A549 (cell line): ENCODE results near the gene COG7. TPM values are rescaled to one million over a fixed set of nuclear protein-coding genes. Genes with fewer than 3 reads are reported as not detected.

Experiments used
- ATAC-seq, 2 experiments: fragments of 200-7000 bp in 1 of 2; fragments of >200 bp in 1 of 2; cut with Nextera tagmentation in 1 of 2; cut with Tn5 transposase in 1 of 2; 3 replicates each; pipeline versions ENCODE4 v1.8.0 to v1.9.1; 2018 to 2020; ENCODE audit warnings: mild to moderate bottlenecking in 1 of 2, moderate library complexity in 1 of 2
- CTCF ChIA-PET: fragments of 300-600 bp; sonication (Branson Sonifier 250); formaldehyde crosslinking; extraction: SDS; loops from one replicate; lab custom pipeline; 2021; ENCODE audit warnings: antibody characterized with exemption, inconsistent platforms; lab: Yijun Ruan, JAX
- POLR2A ChIA-PET: fragments of 350-600 bp; formaldehyde crosslinking; extraction: SDS; loops from one replicate; lab custom pipeline; 2021; ENCODE audit warnings: antibody characterized with exemption, inconsistent platforms; lab: Yijun Ruan, JAX
- DNase-seq, 2 experiments: peaks; one replicate each; pipeline versions ENCODE4 v3.0.0 to v3.0.0-alpha.2; 2011 to 2016; ENCODE audit warnings: low read depth in 1 of 2, low spot score in 1 of 2
- FAIRE-seq: peaks from 2 replicates; lab custom pipeline; 2011; peaks lifted over from hg19 to GRCh38; lab: Jason Lieb, UNC
- H3K27ac ChIP-seq, 2 experiments: fragments of >200 bp; sonication (Bioruptor Twin); formaldehyde crosslinking; 3 replicates each; pipeline ENCODE4 v1.5.1; 2016 to 2017
- H3K4me1 ChIP-seq: fragments of >200 bp; sonication (Bioruptor Twin); formaldehyde crosslinking; 3 replicates; pipeline ENCODE4 v1.6.1; 2016
- H3K4me2 ChIP-seq: fragments of >200 bp; sonication (Bioruptor Twin); formaldehyde crosslinking; 3 replicates; pipeline ENCODE4 v1.6.1; 2016
- H3K4me3 ChIP-seq: fragments of >200 bp; sonication (Bioruptor Twin); formaldehyde crosslinking; 3 replicates; pipeline ENCODE4 v1.5.1; 2016
- H3K9me3 ChIP-seq: fragments of >200 bp; sonication (Bioruptor Twin); formaldehyde crosslinking; 3 replicates; pipeline ENCODE4 v1.6.1; 2016
- BHLHE40 ChIP-seq: IDR thresholded peaks from 2 replicates; pipeline ENCODE4 v1.6.1; 2012; ENCODE audit warnings: low read depth, low read length, inconsistent platforms
- CBX2 ChIP-seq: fragments of 200-600 bp; sonication (generic); IDR thresholded peaks from 2 replicates; pipeline ENCODE4 v1.6.1; 2016; ENCODE audit warnings: low read depth, mild to moderate bottlenecking, borderline replicate concordance
- CBX8 ChIP-seq: fragments of 200-600 bp; sonication (generic); IDR thresholded peaks from 2 replicates; pipeline ENCODE4 v1.6.1; 2016
- CHD2 ChIP-seq: fragments of 150-350 bp; IDR thresholded peaks from 2 replicates; pipeline ENCODE4 v1.6.1; 2014; ENCODE audit warnings: low read length; ENCODE audit not compliant: partially characterized antibody
- CHD4 ChIP-seq: fragments of 200-600 bp; sonication (generic); IDR thresholded peaks from 2 replicates; pipeline ENCODE4 v1.6.1; 2016; ENCODE audit warnings: antibody characterized with exemption, mild to moderate bottlenecking, borderline replicate concordance
- CTCF ChIP-seq: fragments of >200 bp; sonication (Bioruptor Twin); formaldehyde crosslinking; IDR thresholded peaks from 3 replicates; pipeline ENCODE4 v1.5.1; 2016
- E2F6 ChIP-seq: IDR thresholded peaks from 2 replicates; pipeline ENCODE4 v1.6.1; 2012; ENCODE audit warnings: low read depth, borderline replicate concordance
- ELK1 ChIP-seq: fragments of 150-350 bp; IDR thresholded peaks from 2 replicates; pipeline ENCODE4 v1.6.1; 2014; ENCODE audit warnings: low read depth, mild to moderate bottlenecking, low read length
- EP300 ChIP-seq, 2 experiments: fragments of >200 bp; sonication (Bioruptor Twin); formaldehyde crosslinking; IDR thresholded peaks; 2 replicates in 1 of 2; 3 replicates in 1 of 2; pipeline ENCODE4 v1.6.1; 2016 to 2017
- FOXS1 ChIP-seq: fragments of 250-450 bp; sonication (Bioruptor Pico); IDR thresholded peaks from 2 replicates; pipeline ENCODE4 v1.5.0; 2020; ENCODE audit warnings: mild to moderate bottlenecking, moderate library complexity
- HEYL ChIP-seq: fragments of 250-450 bp; sonication (Bioruptor Pico); IDR thresholded peaks from 2 replicates; pipeline ENCODE4 v1.8.0; 2021; ENCODE audit warnings: mild to moderate bottlenecking, moderate library complexity
- HOXA7 ChIP-seq: fragments of 250-450 bp; sonication (Bioruptor Pico); IDR thresholded peaks from 2 replicates; pipeline ENCODE4 v1.5.0; 2020; ENCODE audit warnings: mild to moderate bottlenecking, moderate library complexity
- KDM5A ChIP-seq: fragments of 200-600 bp; sonication (generic); IDR thresholded peaks from 2 replicates; pipeline ENCODE4 v1.6.1; 2016; ENCODE audit warnings: antibody characterized with exemption, mild to moderate bottlenecking
- MAX ChIP-seq: IDR thresholded peaks from 2 replicates; pipeline ENCODE4 v1.6.1; 2012
- MAZ ChIP-seq: fragments of 150-350 bp; IDR thresholded peaks from 2 replicates; pipeline ENCODE4 v1.6.1; 2014; ENCODE audit warnings: antibody characterized with exemption, low read depth, low read length, borderline replicate concordance
- MYC ChIP-seq: IDR thresholded peaks from 2 replicates; pipeline ENCODE4 v1.6.1; 2012; ENCODE audit warnings: mild to moderate bottlenecking, inconsistent platforms, low read length, improper control_type of control experiment, borderline replicate concordance
- NR3C1 ChIP-seq: fragments of >200 bp; sonication (Bioruptor Twin); formaldehyde crosslinking; IDR thresholded peaks from 3 replicates; pipeline ENCODE4 v1.6.1; 2017
- POLR2AphosphoS2 ChIP-seq: conservative IDR thresholded peaks from 2 replicates; pipeline ENCODE4 v1.6.1; 2012; ENCODE audit warnings: low read length, improper control_type of control experiment, inconsistent platforms
- RAD21 ChIP-seq, 2 experiments: fragments of >200 bp in 1 of 2; sonication (Bioruptor Twin) in 1 of 2; formaldehyde crosslinking in 1 of 2; IDR thresholded peaks in 1 of 2; conservative IDR thresholded peaks in 1 of 2; 2 replicates in 1 of 2; 3 replicates in 1 of 2; pipeline ENCODE4 v1.6.1; 2012 to 2018; ENCODE audit warnings: inconsistent platforms in 1 of 2
- RARB ChIP-seq: fragments of 250-450 bp; sonication (Bioruptor Pico); IDR thresholded peaks from 2 replicates; pipeline ENCODE4 v1.8.0; 2021; ENCODE audit warnings: mild to moderate bottlenecking, moderate library complexity
- REST ChIP-seq: fragments of 200-600 bp; sonication (generic); IDR thresholded peaks from 2 replicates; pipeline ENCODE4 v1.6.1; 2016; ENCODE audit warnings: antibody characterized with exemption, mild to moderate bottlenecking, moderate library complexity
- RNF2 ChIP-seq: fragments of 200-600 bp; sonication (generic); IDR thresholded peaks from 2 replicates; pipeline ENCODE4 v1.6.1; 2016; ENCODE audit warnings: low read depth, mild to moderate bottlenecking, antibody characterized with exemption, moderate library complexity, borderline replicate concordance
- TFCP2L1 ChIP-seq: fragments of 250-450 bp; sonication (Bioruptor Pico); IDR thresholded peaks from 2 replicates; pipeline ENCODE4 v1.5.0; 2021; ENCODE audit warnings: mild to moderate bottlenecking
- TP53 ChIP-seq: fragments of 250-450 bp; sonication (Bioruptor Pico); IDR thresholded peaks from 2 replicates; pipeline ENCODE4 v1.5.0; 2021; ENCODE audit warnings: mild to moderate bottlenecking, moderate library complexity
- ZC3H11A ChIP-seq: fragments of 450-650 bp; IDR thresholded peaks from 2 replicates; pipeline ENCODE4 v1.6.1; 2014; ENCODE audit warnings: antibody characterized with exemption, mild to moderate bottlenecking
- WGBS: methylation state at CpG from one replicate; pipeline ENCODE4 v1.1.6; 2017; ENCODE audit errors: missing lambda C conversion rate; 5-methylcytosine and 5-hydroxymethylcytosine counted together
- polyA plus RNA-seq, 4 experiments: library from polyadenylated mRNA; depleted of rRNA in 3 of 4; stranded (reverse); fragments of >200 nt; fragmentation: RNase III in 1 of 4; extraction: RNeasy Plus Mini Kit Qiagen cat#74134 plus additional on column Dnase treatment in 1 of 4; gene quantifications; 2 replicates in 3 of 4; 3 replicates in 1 of 4; pipeline ENCODE4 v1.2.3, GENCODE V29; 2011 to 2017

Gene COG7
- polyA plus RNA-seq, 2 of the 4 experiments (the other 2 are of a cell fraction) = 11.3 to 18.5 TPM

- ChIA-PET CTCF (interaction anchor here (0.5 to 2.2 kb wide), 2 partner anchors 10 to 312 kb away, joined by 3 to 5 read pairs; no protein-coding TSS in a partner anchor), POLR2A (no interaction called here)
- DNase-seq (no peak), FAIRE-seq (no peak), ATAC-seq (no peak)
- H3K27ac ChIP-seq = no peak overlapping the region
- no peaks in the 10 kb centered on the region for H3K9me3 ChIP-seq
- H3K4me3 ChIP-seq = no peak overlapping the region
- no peak for TF ChIP-seq KDM5A
- no peak for TF ChIP-seq E2F6
- no peak for TF ChIP-seq RARB (CRISPR knock-in tag)
- TF ChIP-seq CBX2 = no peak
- TF ChIP-seq CHD2 = no peak
- no peak for TF ChIP-seq RAD21 (conservative IDR thresholded peaks at IDR 0.05 in 1 of 2, IDR thresholded peaks at IDR 0.05 in 1 of 2)
- no peak for TF ChIP-seq BHLHE40
- no peak for TF ChIP-seq TFCP2L1
- no peak for TF ChIP-seq MAX
- H3K4me1 ChIP-seq = peaks cover 25% of the 10 kb centered on the region
- no peak overlapping the region for H3K4me2 ChIP-seq
- WGBS = 89% methylated on average over 11 of the region's 11 CpGs
Observed at GRCh38 chr16:23494188-23494587, 41.2 kb upstream of the COG7 start.

- DNase-seq = no peak
- ChIA-PET POLR2A (no interaction called here), CTCF (interaction anchor here (1.5 to 2.2 kb wide), 4 partner anchors 13 to 309 kb away, joined by 3 to 6 read pairs (median 6); partner anchors contain the start of gene SCNN1G)
- Histone ChIP-seq H3K4me1 (peaks cover 14% of the 10 kb centered on the region), H3K4me3 (no peak overlapping the region), H3K4me2 (peak overlapping the region; percentile 36; the same call in 2 of the 3 replicates), H3K27ac (peak overlapping the region in 1 of 2 experiments; percentile 61; a peak in 3 of 6 replicates), H3K9me3 (no peaks in the 10 kb centered on the region)
- WGBS = 78% methylated on average over 14 of the region's 14 CpGs
- ATAC-seq = peak in 1 of 2 experiments; percentile 30; a peak in 1 of 6 replicates
- FAIRE-seq = no peak
- TF ChIP-seq EP300 (IDR thresholded peaks at IDR 0.05) (no peak), FOXS1 (CRISPR knock-in tag) (no peak), POLR2AphosphoS2 (no peak)
- TF ChIP-seq, all 56 proteins: peak for 0
Observed at GRCh38 chr16:23491490-23492391, 38.8 kb upstream of the COG7 start.

GRCh38 chr16:23486480-23486879, 33.5 kb upstream of the COG7 start:
- ChIA-PET CTCF (no interaction called here), POLR2A (no interaction called here)
- 0 out of 6 replicates have a peak, but pooled peaks of 1 of the 2 experiments have one; percentile 34 for ATAC-seq
- Histone ChIP-seq H3K9me3 (no peaks in the 10 kb centered on the region), H3K4me3 (no peak overlapping the region), H3K4me2 (no peak overlapping the region), H3K4me1 (no peaks in the 10 kb centered on the region; the same call in 2 of the 3 replicates), H3K27ac (no peak overlapping the region)
- no peak for FAIRE-seq
- WGBS = 96% methylated on average over 5 of the region's 5 CpGs
- DNase-seq = no peak
- TF ChIP-seq CHD4 (no peak), ZC3H11A (no peak), CTCF (no peak), CBX8 (no peak), KDM5A (no peak), NR3C1 (no peak), RNF2 (no peak), MAZ (no peak), HOXA7 (CRISPR knock-in tag) (no peak), CBX2 (no peak), MYC (no peak), BHLHE40 (no peak), TFCP2L1 (no peak), TP53 (CRISPR knock-in tag) (no peak), REST (no peak), ELK1 (no peak), HEYL (CRISPR knock-in tag) (no peak)
